Measurements from ENCODE around the gene RAB3C.
"Not testable (repeated sequence)": the region's sequence is repeated elsewhere in the genome, so short reads cannot be mapped to it uniquely, and the experiment has no call there.

The RAB3C gene

GRCh38 chr5:58600613-58601012 is 17.7 kb downstream of the RAB3C start:
- H3K4me1 ChIP-seq (ENCODE audit: control insufficient read depth in 1 of 2, insufficient read depth in 2 of 2, low read length in 2 of 2); H3K27me3 ChIP-seq (ENCODE audit: control insufficient read depth in 1 of 2, insufficient read depth in 2 of 2, low read length in 2 of 2); H3K9ac ChIP-seq (ENCODE audit: low read depth in 1 of 2, low read length in 2 of 2); H3K9me3 ChIP-seq (ENCODE audit: control insufficient read depth in 1 of 2, low read length in 2 of 2); H3K4me3 ChIP-seq (ENCODE audit: low read depth in 1 of 2, low read length in 2 of 2); H3K36me3 ChIP-seq (ENCODE audit: control insufficient read depth in 1 of 2, insufficient read depth in 2 of 2, low read length in 2 of 2); H3K27ac ChIP-seq (ENCODE audit: low read depth, low read length): not testable (repeated sequence)

DNA sequence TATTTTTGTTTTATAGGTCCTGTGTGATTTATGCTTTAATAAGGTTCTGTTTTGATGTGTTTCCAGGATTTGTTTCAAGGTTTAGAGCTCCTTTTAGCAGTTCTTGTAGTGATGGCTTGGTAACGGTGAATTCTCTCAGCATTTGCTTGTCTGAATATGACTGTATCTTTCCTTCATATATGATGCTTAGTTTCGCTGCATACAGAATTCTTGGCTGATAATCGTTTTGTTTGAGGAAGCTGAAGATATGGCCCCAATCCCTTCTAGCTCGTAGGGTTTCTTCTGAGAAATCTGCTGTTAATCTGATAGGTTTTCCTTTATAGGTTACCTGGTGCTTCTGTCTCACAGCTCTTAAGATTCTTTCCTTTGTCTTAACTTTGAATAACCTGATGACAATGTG is 20.0 kb downstream of the RAB3C start:
- not testable (repeated sequence) for H3K36me3 ChIP-seq (ENCODE audit: control insufficient read depth in 1 of 2, insufficient read depth in 2 of 2, low read length in 2 of 2); H3K9ac ChIP-seq (ENCODE audit: low read depth in 1 of 2, low read length in 2 of 2); H3K27ac ChIP-seq (ENCODE audit: low read depth, low read length); H3K4me1 ChIP-seq (ENCODE audit: control insufficient read depth in 1 of 2, insufficient read depth in 2 of 2, low read length in 2 of 2); H3K9me3 ChIP-seq (ENCODE audit: control insufficient read depth in 1 of 2, low read length in 2 of 2); H3K27me3 ChIP-seq (ENCODE audit: control insufficient read depth in 1 of 2, insufficient read depth in 2 of 2, low read length in 2 of 2); H3K4me3 ChIP-seq (ENCODE audit: low read depth in 1 of 2, low read length in 2 of 2)

GRCh38 chr5:58606064-58606463 is 23.2 kb downstream of the RAB3C start:
- Histone ChIP-seq H3K9me3 (ENCODE audit: control insufficient read depth in 1 of 2, low read length in 2 of 2) (no peaks in the 10 kb centered on the region), H3K4me3 (ENCODE audit: low read depth in 1 of 2, low read length in 2 of 2) (no peak overlapping the region), H3K4me1 (ENCODE audit: control insufficient read depth in 1 of 2, insufficient read depth in 2 of 2, low read length in 2 of 2) (no peaks in the 10 kb centered on the region), H3K9ac (ENCODE audit: low read depth in 1 of 2, low read length in 2 of 2) (no peak overlapping the region), H3K36me3 (ENCODE audit: control insufficient read depth in 1 of 2, insufficient read depth in 2 of 2, low read length in 2 of 2) (no peaks in the 10 kb centered on the region), H3K27ac (ENCODE audit: low read depth, low read length) (no peak overlapping the region), H3K27me3 (ENCODE audit: control insufficient read depth in 1 of 2, insufficient read depth in 2 of 2, low read length in 2 of 2) (no peaks in the 10 kb centered on the region)

DNA sequence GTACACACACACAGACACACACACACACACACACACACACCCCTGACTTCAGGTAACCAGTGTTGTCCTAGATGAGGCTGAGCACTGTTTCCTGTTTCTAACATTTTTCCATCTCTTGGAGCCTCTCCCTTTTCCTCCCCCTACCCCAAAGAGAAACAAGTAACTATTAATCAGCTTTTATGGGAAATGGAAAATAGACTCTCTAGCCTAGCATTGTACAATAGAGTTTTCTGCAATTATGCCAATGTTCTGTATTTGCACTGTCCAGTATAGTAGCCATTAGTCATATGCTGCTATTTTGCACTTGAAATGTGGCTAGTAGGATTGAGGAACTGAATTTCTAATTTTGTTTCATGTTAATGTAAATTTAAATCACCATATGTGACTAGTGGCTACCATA is 33.1 kb downstream of the RAB3C start:
- Histone ChIP-seq H3K36me3 (ENCODE audit: control insufficient read depth in 1 of 2, insufficient read depth in 2 of 2, low read length in 2 of 2) (no peaks in the 10 kb centered on the region), H3K4me1 (ENCODE audit: control insufficient read depth in 1 of 2, insufficient read depth in 2 of 2, low read length in 2 of 2) (no peaks in the 10 kb centered on the region), H3K27ac (ENCODE audit: low read depth, low read length) (no peak overlapping the region), H3K9me3 (ENCODE audit: control insufficient read depth in 1 of 2, low read length in 2 of 2) (no peaks in the 10 kb centered on the region), H3K9ac (ENCODE audit: low read depth in 1 of 2, low read length in 2 of 2) (no peak overlapping the region), H3K4me3 (ENCODE audit: low read depth in 1 of 2, low read length in 2 of 2) (no peak overlapping the region), H3K27me3 (ENCODE audit: control insufficient read depth in 1 of 2, insufficient read depth in 2 of 2, low read length in 2 of 2) (no peaks in the 10 kb centered on the region)

DNA sequence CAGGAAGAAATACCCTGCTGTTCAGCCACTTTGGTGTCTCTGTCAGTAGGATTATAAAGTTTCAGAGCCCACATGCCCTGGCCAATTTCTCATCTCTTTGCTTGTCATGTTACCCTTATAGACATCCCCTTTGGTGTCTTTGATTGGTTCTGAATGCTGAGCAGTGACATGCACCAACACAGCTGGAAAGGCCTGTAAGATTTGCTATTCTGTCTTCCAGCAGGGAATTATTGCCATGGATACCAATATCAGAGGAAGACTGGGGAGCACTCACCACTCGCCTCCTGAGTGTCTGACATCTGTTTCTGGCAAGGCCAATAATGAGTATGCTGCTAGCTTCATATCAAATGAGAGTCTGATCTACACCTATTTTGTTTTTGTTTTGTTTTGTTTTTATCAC is 34.4 kb downstream of the RAB3C start:
- no peaks in the 10 kb centered on the region for H3K27me3 ChIP-seq (ENCODE audit: control insufficient read depth in 1 of 2, insufficient read depth in 2 of 2, low read length in 2 of 2)
- H3K36me3 ChIP-seq (ENCODE audit: control insufficient read depth in 1 of 2, insufficient read depth in 2 of 2, low read length in 2 of 2): no peaks in the 10 kb centered on the region
- no peak overlapping the region for H3K4me3 ChIP-seq (ENCODE audit: low read depth in 1 of 2, low read length in 2 of 2)
- no peaks in the 10 kb centered on the region for H3K9me3 ChIP-seq (ENCODE audit: control insufficient read depth in 1 of 2, low read length in 2 of 2)
- H3K4me1 ChIP-seq (ENCODE audit: control insufficient read depth in 1 of 2, insufficient read depth in 2 of 2, low read length in 2 of 2): no peaks in the 10 kb centered on the region
- H3K27ac ChIP-seq (ENCODE audit: low read depth, low read length): no peak overlapping the region
- H3K9ac ChIP-seq (ENCODE audit: low read depth in 1 of 2, low read length in 2 of 2): no peak overlapping the region

DNA sequence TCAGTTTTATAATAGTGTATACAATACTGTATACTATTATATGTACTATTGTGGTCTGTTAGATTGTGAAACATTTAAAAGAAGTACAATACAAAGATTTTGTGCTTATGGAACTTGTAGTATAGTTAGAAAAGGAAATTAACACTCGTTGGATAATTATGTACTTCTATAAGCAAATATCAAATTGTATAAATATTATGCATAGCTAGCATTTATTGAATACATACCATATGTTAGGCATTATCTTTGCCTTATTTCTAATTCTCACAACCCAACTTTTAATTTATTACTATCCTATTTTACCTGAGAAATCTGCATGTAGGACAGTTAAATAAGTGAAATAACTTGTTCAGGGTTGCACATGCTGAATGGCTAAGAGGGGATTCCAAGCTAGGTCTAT is 37.5 kb downstream of the RAB3C start:
- Histone ChIP-seq H3K27me3 (ENCODE audit: control insufficient read depth in 1 of 2, insufficient read depth in 2 of 2, low read length in 2 of 2) (no peaks in the 10 kb centered on the region), H3K9me3 (ENCODE audit: control insufficient read depth in 1 of 2, low read length in 2 of 2) (no peaks in the 10 kb centered on the region), H3K4me3 (ENCODE audit: low read depth in 1 of 2, low read length in 2 of 2) (no peak overlapping the region), H3K27ac (ENCODE audit: low read depth, low read length) (no peak overlapping the region), H3K4me1 (ENCODE audit: control insufficient read depth in 1 of 2, insufficient read depth in 2 of 2, low read length in 2 of 2) (no peaks in the 10 kb centered on the region), H3K9ac (ENCODE audit: low read depth in 1 of 2, low read length in 2 of 2) (no peak overlapping the region), H3K36me3 (ENCODE audit: control insufficient read depth in 1 of 2, insufficient read depth in 2 of 2, low read length in 2 of 2) (no peaks in the 10 kb centered on the region)

- Histone ChIP-seq H3K4me3 (ENCODE audit: low read depth in 1 of 2, low read length in 2 of 2) (no peak overlapping the region), H3K27ac (ENCODE audit: low read depth, low read length) (no peak overlapping the region), H3K27me3 (ENCODE audit: control insufficient read depth in 1 of 2, insufficient read depth in 2 of 2, low read length in 2 of 2) (no peaks in the 10 kb centered on the region), H3K36me3 (ENCODE audit: control insufficient read depth in 1 of 2, insufficient read depth in 2 of 2, low read length in 2 of 2) (no peaks in the 10 kb centered on the region), H3K9me3 (ENCODE audit: control insufficient read depth in 1 of 2, low read length in 2 of 2) (no peaks in the 10 kb centered on the region), H3K9ac (ENCODE audit: low read depth in 1 of 2, low read length in 2 of 2) (no peak overlapping the region), H3K4me1 (ENCODE audit: control insufficient read depth in 1 of 2, insufficient read depth in 2 of 2, low read length in 2 of 2) (no peaks in the 10 kb centered on the region)
Observed at GRCh38 chr5:58622936-58623871, 40.3 kb downstream of the RAB3C start.

- no peaks in the 10 kb centered on the region for H3K9me3 ChIP-seq (ENCODE audit: control insufficient read depth in 1 of 2, low read length in 2 of 2)
Observed at GRCh38 chr5:58628626-58629025, 45.8 kb downstream of the RAB3C start.

GRCh38 chr5:58629271-58630159 is 46.6 kb downstream of the RAB3C start:
- no peaks in the 10 kb centered on the region for H3K27me3 ChIP-seq (ENCODE audit: control insufficient read depth in 1 of 2, insufficient read depth in 2 of 2, low read length in 2 of 2)
- no peaks in the 10 kb centered on the region for H3K9me3 ChIP-seq (ENCODE audit: control insufficient read depth in 1 of 2, low read length in 2 of 2)
- no peak overlapping the region for H3K27ac ChIP-seq (ENCODE audit: low read depth, low read length)
- H3K4me3 ChIP-seq (ENCODE audit: low read depth in 1 of 2, low read length in 2 of 2): peak overlapping the region in 1 of 2 donors; percentile 25
- H3K9ac ChIP-seq (ENCODE audit: low read depth in 1 of 2, low read length in 2 of 2): no peak overlapping the region
- H3K4me1 ChIP-seq (ENCODE audit: control insufficient read depth in 1 of 2, insufficient read depth in 2 of 2, low read length in 2 of 2): peaks cover 7 to 10% of the 10 kb centered on the region in 2 donors
- H3K36me3 ChIP-seq (ENCODE audit: control insufficient read depth in 1 of 2, insufficient read depth in 2 of 2, low read length in 2 of 2): no peaks in the 10 kb centered on the region

More at GRCh38 chr5:58628626-58629025, 45.8 kb downstream of the RAB3C start:
- Histone ChIP-seq H3K27me3 (ENCODE audit: control insufficient read depth in 1 of 2, insufficient read depth in 2 of 2, low read length in 2 of 2) (no peaks in the 10 kb centered on the region), H3K4me3 (ENCODE audit: low read depth in 1 of 2, low read length in 2 of 2) (no peak overlapping the region), H3K9ac (ENCODE audit: low read depth in 1 of 2, low read length in 2 of 2) (no peak overlapping the region), H3K36me3 (ENCODE audit: control insufficient read depth in 1 of 2, insufficient read depth in 2 of 2, low read length in 2 of 2) (no peaks in the 10 kb centered on the region), H3K4me1 (ENCODE audit: control insufficient read depth in 1 of 2, insufficient read depth in 2 of 2, low read length in 2 of 2) (peaks cover 7 to 10% of the 10 kb centered on the region in 2 donors), H3K27ac (ENCODE audit: low read depth, low read length) (no peak overlapping the region)

GRCh38 chr5:58631895-58632294 is 49.0 kb downstream of the RAB3C start:
- Histone ChIP-seq H3K9me3 (ENCODE audit: control insufficient read depth in 1 of 2, low read length in 2 of 2) (no peaks in the 10 kb centered on the region), H3K4me1 (ENCODE audit: control insufficient read depth in 1 of 2, insufficient read depth in 2 of 2, low read length in 2 of 2) (peaks cover 7 to 10% of the 10 kb centered on the region in 2 donors), H3K27ac (ENCODE audit: low read depth, low read length) (no peak overlapping the region), H3K4me3 (ENCODE audit: low read depth in 1 of 2, low read length in 2 of 2) (no peak overlapping the region), H3K36me3 (ENCODE audit: control insufficient read depth in 1 of 2, insufficient read depth in 2 of 2, low read length in 2 of 2) (no peaks in the 10 kb centered on the region), H3K27me3 (ENCODE audit: control insufficient read depth in 1 of 2, insufficient read depth in 2 of 2, low read length in 2 of 2) (no peaks in the 10 kb centered on the region), H3K9ac (ENCODE audit: low read depth in 1 of 2, low read length in 2 of 2) (no peak overlapping the region)

Data from duodenal mucosa (tissue), 2 donors.